Measurements from ENCODE around the gene SWAP70. TPM values are rescaled to one million over a fixed set of nuclear protein-coding genes. Genes with fewer than 3 reads are reported as not detected.
A peak's percentile ranks its signal among the peaks of the same experiment; 100 is the strongest.

SWAP70 gene
- total and polyA plus RNA-seq, 9 of the 15 experiments (the other 6 are each of a cell fraction or from before 2014, with no cell fraction given) = 1.7 to 4.9 (median 3.9) TPM

- no peak for TF ChIP-seq ESRRA (IDR thresholded peaks at IDR 0.05; ENCODE audit: borderline replicate concordance, low read depth)
- TF ChIP-seq RBM22 (IDR thresholded peaks at IDR 0.05; ENCODE audit: low read depth, low read length, poor library complexity, severe bottlenecking) = no peak
- no peak for TF ChIP-seq IRF2 (CRISPR knock-in tag; IDR thresholded peaks at IDR 0.05)
- no peak for TF ChIP-seq ZC3H4 (CRISPR knock-in tag; IDR thresholded peaks at IDR 0.05; ENCODE audit: borderline replicate concordance)
- TF ChIP-seq SREBF1 (IDR thresholded peaks at IDR 0.05; ENCODE audit: borderline replicate concordance, low read depth, low read length) = no peak
- TF ChIP-seq ELF1 (tag; IDR thresholded peaks at IDR 0.05) = no peak
- no peak for TF ChIP-seq SREBF2 (CRISPR knock-in tag; IDR thresholded peaks at IDR 0.05)
- 0 out of 2 replicates have a peak, but pooled peaks have one; percentile 42 for TF ChIP-seq SP1 (CRISPR knock-in tag; IDR thresholded peaks at IDR 0.05)
- no peak for TF ChIP-seq MAFG (tag; conservative IDR thresholded peaks at IDR 0.05)
- TF ChIP-seq NUFIP1 (IDR thresholded peaks at IDR 0.05; ENCODE audit: partially characterized antibody) = no peak
- TF ChIP-seq NCOA1 (IDR thresholded peaks at IDR 0.05; ENCODE audit: low read depth) = no peak
- TF ChIP-seq LARP7 (IDR thresholded peaks at IDR 0.05) = no peak
- TF ChIP-seq ZNF785 (CRISPR knock-in tag; IDR thresholded peaks at IDR 0.05) = no peak
- TF ChIP-seq KLF16 (IDR thresholded peaks at IDR 0.05) = no peak
- no peak for TF ChIP-seq HMBOX1 (IDR thresholded peaks at IDR 0.05)
- peak; percentile 70 for TF ChIP-seq EP400 (IDR thresholded peaks at IDR 0.05)
- TF ChIP-seq ZNF263 (CRISPR knock-in tag; IDR thresholded peaks at IDR 0.05; ENCODE audit: borderline replicate concordance) = peak; percentile 1; the same call in 1 of the 2 replicates
- TF ChIP-seq ZNF431 (CRISPR knock-in tag; IDR thresholded peaks at IDR 0.05) = no peak
- TF ChIP-seq TAF9B (IDR thresholded peaks at IDR 0.05; ENCODE audit: partially characterized antibody) = no peak
- peak; percentile 6; the same call in 1 of the 2 replicates for TF ChIP-seq ELF2 (CRISPR knock-in tag; IDR thresholded peaks at IDR 0.05)
- TF ChIP-seq STAG1 (CRISPR knock-in tag; IDR thresholded peaks at IDR 0.05; ENCODE audit: borderline replicate concordance) = peak; percentile 72; the same call in 1 of the 2 replicates
- TF ChIP-seq ZNF23 (CRISPR knock-in tag; IDR thresholded peaks at IDR 0.05) = no peak
- TF ChIP-seq SMAD4 (CRISPR knock-in tag; conservative IDR thresholded peaks at IDR 0.05) = no peak
- no peak for TF ChIP-seq HDAC6 (IDR thresholded peaks at IDR 0.05; ENCODE audit: low read depth, low read length)
- no peak for TF ChIP-seq SNAPC5 (CRISPR knock-in tag; IDR thresholded peaks at IDR 0.05)
- no peak for TF ChIP-seq KHSRP (IDR thresholded peaks at IDR 0.05)
- no peak for TF ChIP-seq CBX1 (IDR thresholded peaks at IDR 0.05; ENCODE audit: low read depth)
- TF ChIP-seq ATF2 (CRISPR knock-in tag; IDR thresholded peaks at IDR 0.05) = no peak
- no peak for TF ChIP-seq E2F1 (CRISPR knock-in tag; IDR thresholded peaks at IDR 0.05)
These were observed 94.1 kb downstream of the SWAP70 start (continued) for GRCh38 chr11:9757809-9758636.

Measured in K562 (cell line).